Measurements from ENCODE around the gene HDGF. TPM values are rescaled to one million over a fixed set of nuclear protein-coding genes. Genes with fewer than 3 reads are reported as not detected.

Gene HDGF
- total RNA-seq, 4 donors from 2014 or later, result 86.5 to 126 (median 113) TPM

GRCh38 chr1:156711011-156711817 is 40.3 kb downstream of the HDGF start:
- TF ChIP-seq CTCF (IDR thresholded peaks at IDR 0.05; ENCODE audit: low read depth), result no peak

GRCh38 chr1:156709757-156710489 is 41.6 kb downstream of the HDGF start:
- no peak for TF ChIP-seq CTCF (IDR thresholded peaks at IDR 0.05; ENCODE audit: low read depth)

- no peak for TF ChIP-seq CTCF (IDR thresholded peaks at IDR 0.05; ENCODE audit: low read depth)
Observed at GRCh38 chr1:156709031-156709430, 42.4 kb downstream of the HDGF start.

- TF ChIP-seq CTCF (IDR thresholded peaks at IDR 0.05; ENCODE audit: low read depth), result no peak
Observed at GRCh38 chr1:156708218-156708661, 43.2 kb downstream of the HDGF start.

- no peak for TF ChIP-seq CTCF (IDR thresholded peaks at IDR 0.05; ENCODE audit: low read depth)
Observed at GRCh38 chr1:156707417-156708217, 43.9 kb downstream of the HDGF start.

GRCh38 chr1:156706657-156707416 is 44.6 kb downstream of the HDGF start:
- no peak for TF ChIP-seq CTCF (IDR thresholded peaks at IDR 0.05; ENCODE audit: low read depth)
